Endodermal cell (in vitro differentiated cells): ENCODE measurements around the gene DNAJB9. TPM values are rescaled to one million over a fixed set of nuclear protein-coding genes. Genes with fewer than 3 reads are reported as not detected.

Experiments
- DNase-seq: peaks from one replicate; pipeline ENCODE4 v3.0.0-alpha.2; 2017
- H3K27ac ChIP-seq: 2 replicates; pipeline ENCODE4 v1.5.1; 2013; ENCODE audit warnings: mild to moderate bottlenecking, low read depth, low read length, moderate library complexity
- H3K27me3 ChIP-seq: 2 replicates; pipeline ENCODE4 v1.6.1; 2013; ENCODE audit warnings: mild to moderate bottlenecking, low read length, moderate library complexity; ENCODE audit not compliant: insufficient read depth, control insufficient read depth, poor library complexity, severe bottlenecking
- H3K36me3 ChIP-seq: 2 replicates; pipeline ENCODE4 v1.7.0; 2013; ENCODE audit warnings: mild to moderate bottlenecking, low read length, moderate library complexity; ENCODE audit not compliant: control insufficient read depth, insufficient read depth
- H3K4me1 ChIP-seq: one replicate; pipeline ENCODE4 v1.7.0; 2013; ENCODE audit warnings: low read length; ENCODE audit not compliant: control insufficient read depth, insufficient read depth
- H3K4me3 ChIP-seq: 2 replicates; pipeline ENCODE4 v1.5.1; 2013; ENCODE audit warnings: mild to moderate bottlenecking, low read length, moderate library complexity
- H3K9ac ChIP-seq: 2 replicates; pipeline ENCODE4 v1.6.1; 2013; ENCODE audit warnings: mild to moderate bottlenecking, low read length, moderate library complexity; ENCODE audit not compliant: poor library complexity, severe bottlenecking; ENCODE audit errors: extremely low read depth
- H3K9me3 ChIP-seq: 2 replicates; pipeline ENCODE4 v1.6.1; 2013; ENCODE audit warnings: mild to moderate bottlenecking, low read length, moderate library complexity; ENCODE audit not compliant: control insufficient read depth
- H3K27ac Mint-ChIP-seq: 2 replicates; pipeline ENCODE4 v1.8.0; 2020; ENCODE audit warnings: mixed read lengths
- H3K27me3 Mint-ChIP-seq: 2 replicates; pipeline ENCODE4 v1.8.0; 2021; ENCODE audit warnings: mild to moderate bottlenecking, mixed read lengths; ENCODE audit not compliant: insufficient read depth
- H3K36me3 Mint-ChIP-seq: 2 replicates; pipeline ENCODE4 v1.8.0; 2020; ENCODE audit warnings: low read depth, mixed read lengths
- H3K4me1 Mint-ChIP-seq: 2 replicates; pipeline ENCODE4 v1.8.0; 2020; ENCODE audit warnings: mixed read lengths
- H3K4me3 Mint-ChIP-seq: 2 replicates; pipeline ENCODE4 v1.8.0; 2020; ENCODE audit warnings: mild to moderate bottlenecking, moderate library complexity, mixed read lengths
- H3K9me3 Mint-ChIP-seq: 2 replicates; pipeline ENCODE4 v1.8.0; 2020; ENCODE audit warnings: mild to moderate bottlenecking, mixed read lengths
- WGBS, 2 experiments: methylation state at CpG; one replicate each; pipeline versions ENCODE4 v1.1.5 to v1.1.7; 2013; ENCODE audit warnings: missing lambda C conversion rate in 2 of 2, mixed read lengths in 1 of 2; ENCODE audit not compliant: insufficient coverage in 1 of 2, insufficient read length in 1 of 2; 5-methylcytosine and 5-hydroxymethylcytosine counted together
- total RNA-seq, 2 donors: library from RNA; stranded (reverse); fragmentation: NEBNext Ultra II Directional in 1 of 2; extraction: Animal tissue kit (Norgen Biotek cat#: 25700) in 1 of 2; gene quantifications; 2 replicates in 1 of 2; 3 replicates in 1 of 2; pipeline ENCODE4 v1.2.1, GENCODE V29; 2021
- TF ChIP-seq, protein P1 (sequence below): fragments of 200-600 bp; sonication (generic); conservative IDR thresholded peaks from 2 replicates; pipeline ENCODE4 v1.5.0; 2021; ENCODE audit warnings: antibody characterized with exemption, mild to moderate bottlenecking

DNAJB9 gene
- total RNA-seq, 2 donors from 2014 or later: 14.4 to 16.6 TPM

DNA sequence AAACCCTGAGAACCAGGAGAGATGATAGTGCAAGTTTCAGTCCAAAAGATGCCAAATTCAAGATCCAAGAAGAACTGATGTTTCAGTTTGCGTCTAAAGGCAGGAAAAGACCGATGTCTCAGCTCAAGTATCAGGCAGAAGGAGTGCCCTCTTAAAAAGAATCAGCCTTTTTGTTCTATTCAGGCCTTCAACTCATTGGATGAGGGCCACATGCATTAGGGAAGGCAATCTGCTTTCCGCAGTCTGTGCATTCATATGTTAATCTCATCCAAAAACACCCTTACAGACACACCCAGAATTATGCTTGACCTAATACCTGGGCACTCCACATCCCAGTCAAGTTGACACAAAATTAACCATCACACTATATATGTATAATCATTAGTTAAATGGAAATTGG is 45.2 kb downstream of the DNAJB9 start:
- peaks cover 3% of the 10 kb centered on the region for H3K4me1 ChIP-seq
- DNase-seq: no peak
- H3K9me3 ChIP-seq: no peaks in the 10 kb centered on the region
- 88 to 91% methylated on average over 3 of the region's 3 CpGs for WGBS, 2 experiments
- no peak overlapping the region for H3K4me3 Mint-ChIP-seq
- H3K36me3 ChIP-seq: no peaks in the 10 kb centered on the region
- H3K4me3 ChIP-seq: no peak overlapping the region
- H3K27me3 Mint-ChIP-seq: no peaks in the 10 kb centered on the region
- peaks cover 14% of the 10 kb centered on the region for H3K4me1 Mint-ChIP-seq
- no peak overlapping the region for H3K27ac Mint-ChIP-seq
- TF ChIP-seq, protein P1, sequence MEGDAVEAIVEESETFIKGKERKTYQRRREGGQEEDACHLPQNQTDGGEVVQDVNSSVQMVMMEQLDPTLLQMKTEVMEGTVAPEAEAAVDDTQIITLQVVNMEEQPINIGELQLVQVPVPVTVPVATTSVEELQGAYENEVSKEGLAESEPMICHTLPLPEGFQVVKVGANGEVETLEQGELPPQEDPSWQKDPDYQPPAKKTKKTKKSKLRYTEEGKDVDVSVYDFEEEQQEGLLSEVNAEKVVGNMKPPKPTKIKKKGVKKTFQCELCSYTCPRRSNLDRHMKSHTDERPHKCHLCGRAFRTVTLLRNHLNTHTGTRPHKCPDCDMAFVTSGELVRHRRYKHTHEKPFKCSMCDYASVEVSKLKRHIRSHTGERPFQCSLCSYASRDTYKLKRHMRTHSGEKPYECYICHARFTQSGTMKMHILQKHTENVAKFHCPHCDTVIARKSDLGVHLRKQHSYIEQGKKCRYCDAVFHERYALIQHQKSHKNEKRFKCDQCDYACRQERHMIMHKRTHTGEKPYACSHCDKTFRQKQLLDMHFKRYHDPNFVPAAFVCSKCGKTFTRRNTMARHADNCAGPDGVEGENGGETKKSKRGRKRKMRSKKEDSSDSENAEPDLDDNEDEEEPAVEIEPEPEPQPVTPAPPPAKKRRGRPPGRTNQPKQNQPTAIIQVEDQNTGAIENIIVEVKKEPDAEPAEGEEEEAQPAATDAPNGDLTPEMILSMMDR: no peak
- H3K36me3 Mint-ChIP-seq: no peaks in the 10 kb centered on the region
- H3K9ac ChIP-seq: no peak overlapping the region
- no peak overlapping the region for H3K27ac ChIP-seq
- no peaks in the 10 kb centered on the region for H3K27me3 ChIP-seq
- H3K9me3 Mint-ChIP-seq: no peaks in the 10 kb centered on the region

DNA sequence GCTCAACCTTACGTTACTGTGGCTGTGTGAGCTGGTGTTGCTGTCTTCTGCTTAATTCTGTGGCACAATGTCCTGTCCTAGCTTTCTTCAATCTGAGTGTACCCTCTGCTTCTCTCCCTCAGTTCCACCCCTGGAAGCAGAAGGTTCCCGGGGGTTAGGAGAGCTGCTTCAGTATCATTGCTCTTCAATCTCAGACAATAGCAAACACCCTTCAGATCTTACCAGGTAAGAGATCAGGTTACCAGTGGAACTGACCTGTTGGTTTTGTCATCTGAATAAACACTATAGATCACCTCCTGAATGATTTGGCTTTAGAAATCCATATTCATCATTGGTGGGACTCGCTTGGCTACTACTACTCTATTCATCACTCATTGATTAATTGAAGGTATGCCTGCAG is 48.4 kb downstream of the DNAJB9 start:
- no peaks in the 10 kb centered on the region for H3K36me3 ChIP-seq
- Mint-ChIP-seq H3K9me3 (no peaks in the 10 kb centered on the region), H3K27ac (no peak overlapping the region), H3K36me3 (no peaks in the 10 kb centered on the region), H3K4me3 (no peak overlapping the region), H3K27me3 (no peaks in the 10 kb centered on the region), H3K4me1 (peaks cover 14% of the 10 kb centered on the region)
- peaks cover 3% of the 10 kb centered on the region for H3K4me1 ChIP-seq
- no peaks in the 10 kb centered on the region for H3K27me3 ChIP-seq
- no peak for DNase-seq
- WGBS, 2 experiments: 90 to 96% methylated on average over 3 of the region's 3 CpGs
- no peak overlapping the region for H3K4me3 ChIP-seq
- no peaks in the 10 kb centered on the region for H3K9me3 ChIP-seq
- TF ChIP-seq, protein P1: no peak
- H3K27ac ChIP-seq: no peak overlapping the region
- H3K9ac ChIP-seq: no peak overlapping the region

DNA sequence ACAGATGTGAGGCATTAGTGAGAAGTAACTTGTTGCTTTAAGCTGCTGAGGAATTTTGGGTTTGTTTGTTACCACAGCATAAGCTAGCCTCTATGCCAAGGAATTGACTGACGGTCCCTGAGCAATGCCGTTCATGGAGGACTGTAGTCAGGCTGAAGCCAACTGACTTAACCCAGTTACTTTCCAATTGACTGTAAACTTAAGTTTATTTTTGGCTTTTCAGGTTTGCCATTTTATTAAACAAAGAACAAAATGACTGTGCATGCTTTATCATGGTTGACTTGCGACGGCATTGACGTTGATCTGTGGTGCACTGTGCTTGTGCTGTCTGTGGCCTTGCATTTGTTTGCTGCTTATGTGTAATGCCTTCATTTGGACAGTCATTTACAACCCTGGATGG is 53.5 kb downstream of the DNAJB9 start:
- H3K36me3 Mint-ChIP-seq: no peaks in the 10 kb centered on the region
- no peaks in the 10 kb centered on the region for H3K27me3 Mint-ChIP-seq
- TF ChIP-seq, protein P1: no peak
- Histone ChIP-seq H3K4me3 (no peak overlapping the region), H3K36me3 (no peaks in the 10 kb centered on the region), H3K27me3 (peaks cover 5% of the 10 kb centered on the region), H3K27ac (no peak overlapping the region), H3K9ac (no peak overlapping the region), H3K9me3 (no peaks in the 10 kb centered on the region), H3K4me1 (peaks cover 4% of the 10 kb centered on the region)
- H3K4me3 Mint-ChIP-seq: no peak overlapping the region
- H3K4me1 Mint-ChIP-seq: peaks cover 14% of the 10 kb centered on the region
- 87 to 92% methylated on average over 4 to 5 of the region's 5 CpGs for WGBS, 2 experiments
- H3K9me3 Mint-ChIP-seq: peaks cover 3% of the 10 kb centered on the region
- no peak overlapping the region for H3K27ac Mint-ChIP-seq
- DNase-seq: no peak

Other genes with a start within 250 kb of the DNAJB9 start
- 10 to 100 TPM; 17.9 to 28.2 TPM for gene NRCAM, start 113.4 kb upstream of the DNAJB9 start, total RNA-seq
- gene PNPLA8, start 43.7 kb upstream of the DNAJB9 start, total RNA-seq: 10 to 100 TPM; 15.9 to 20.1 TPM
- 10 to 100 TPM; 21.5 to 23.8 TPM for gene THAP5, start 168 bp upstream of the DNAJB9 start, total RNA-seq